ENCODE data around the gene NUP210.

- TF ChIP-seq, protein P1, sequence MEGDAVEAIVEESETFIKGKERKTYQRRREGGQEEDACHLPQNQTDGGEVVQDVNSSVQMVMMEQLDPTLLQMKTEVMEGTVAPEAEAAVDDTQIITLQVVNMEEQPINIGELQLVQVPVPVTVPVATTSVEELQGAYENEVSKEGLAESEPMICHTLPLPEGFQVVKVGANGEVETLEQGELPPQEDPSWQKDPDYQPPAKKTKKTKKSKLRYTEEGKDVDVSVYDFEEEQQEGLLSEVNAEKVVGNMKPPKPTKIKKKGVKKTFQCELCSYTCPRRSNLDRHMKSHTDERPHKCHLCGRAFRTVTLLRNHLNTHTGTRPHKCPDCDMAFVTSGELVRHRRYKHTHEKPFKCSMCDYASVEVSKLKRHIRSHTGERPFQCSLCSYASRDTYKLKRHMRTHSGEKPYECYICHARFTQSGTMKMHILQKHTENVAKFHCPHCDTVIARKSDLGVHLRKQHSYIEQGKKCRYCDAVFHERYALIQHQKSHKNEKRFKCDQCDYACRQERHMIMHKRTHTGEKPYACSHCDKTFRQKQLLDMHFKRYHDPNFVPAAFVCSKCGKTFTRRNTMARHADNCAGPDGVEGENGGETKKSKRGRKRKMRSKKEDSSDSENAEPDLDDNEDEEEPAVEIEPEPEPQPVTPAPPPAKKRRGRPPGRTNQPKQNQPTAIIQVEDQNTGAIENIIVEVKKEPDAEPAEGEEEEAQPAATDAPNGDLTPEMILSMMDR (CRISPR knock-in tag; IDR thresholded peaks at IDR 0.05), result peak; percentile 30
- no peak for TF ChIP-seq ZNF34 (CRISPR knock-in tag; IDR thresholded peaks at IDR 0.05; ENCODE audit: borderline replicate concordance)
- no peak for TF ChIP-seq TFDP1 (CRISPR knock-in tag; IDR thresholded peaks at IDR 0.05; ENCODE audit: borderline replicate concordance)
- no peak for TF ChIP-seq ATM (IDR thresholded peaks at IDR 0.05; ENCODE audit: borderline replicate concordance)
- TF ChIP-seq ZKSCAN8 (CRISPR knock-in tag; IDR thresholded peaks at IDR 0.05; ENCODE audit: borderline replicate concordance), result no peak
- no peak for TF ChIP-seq ATF2 (CRISPR knock-in tag; IDR thresholded peaks at IDR 0.05)
- TF ChIP-seq ZNF737 (CRISPR knock-in tag; IDR thresholded peaks at IDR 0.05; ENCODE audit: borderline replicate concordance), result no peak
- TF ChIP-seq MAFK (conservative IDR thresholded peaks at IDR 0.05 in 1 of 2, IDR thresholded peaks at IDR 0.05 in 1 of 2; ENCODE audit: low read length in 2 of 2), result no peak
- no peak for TF ChIP-seq MAX (IDR thresholded peaks at IDR 0.05)
Observed at GRCh38 chr3:13391308-13391707, 28.8 kb downstream of the NUP210 start.

Data from HepG2 (cell line).